GM12891 (cell line): Measurements from ENCODE around the gene DUSP15.

ENCODE experiments used
- POLR2A ChIP-seq: IDR thresholded peaks from 2 replicates; pipeline ENCODE4 v1.6.1; 2011; ENCODE audit warnings: low read depth, low read length, control low read depth
- POLR2AphosphoS5 ChIP-seq: IDR thresholded peaks from 2 replicates; pipeline ENCODE4 v1.6.1; 2011; ENCODE audit warnings: low read depth, low read length, control low read depth
- SPI1 ChIP-seq: IDR thresholded peaks from 2 replicates; pipeline ENCODE4 v1.6.1; 2011; ENCODE audit warnings: low read depth, low read length, control low read depth

DNA sequence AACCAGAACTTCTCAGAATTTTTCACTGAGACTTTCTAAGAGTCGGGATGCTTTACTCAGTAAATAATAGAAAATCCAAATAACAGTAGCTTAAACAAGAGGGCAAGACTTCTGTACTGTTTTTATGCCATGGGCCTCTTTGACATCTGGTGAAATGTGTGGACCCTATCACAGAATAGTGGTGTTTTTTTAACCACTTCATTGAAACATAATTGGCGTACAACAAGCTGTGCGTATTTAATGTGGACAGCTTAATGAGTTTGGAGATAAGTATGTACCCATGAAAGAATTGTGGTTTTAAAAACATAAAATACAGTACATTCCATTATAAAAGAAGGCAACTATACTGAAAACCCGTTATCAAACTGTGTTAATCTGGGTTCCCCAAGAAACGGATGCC is 43.8 kb upstream of the DUSP15 start:
- TF ChIP-seq POLR2A (no peak), POLR2AphosphoS5 (no peak), SPI1 (no peak)
